Natural killer cell treated with Interleukin-12 subunit alpha and Interleukin-12 subunit beta and Interleukin-15 and Interleukin-18, amount 100 ng/mL, for 72 hours (primary cell): ENCODE data around the gene YTHDF2. TPM values are rescaled to one million over a fixed set of nuclear protein-coding genes. Genes with fewer than 3 reads are reported as not detected.

Experiments used
- ATAC-seq, 2 donors: fragments of 150-1000 bp; cut with Tn5 transposase in 1 of 2; sonication (Bioruptor Pico), chemical (Tn5 transposase) in 1 of 2; 2 replicates each; pipeline ENCODE4 v1.10.0; 2021
- DNase-seq: peaks from one replicate; pipeline ENCODE4 v3.0.0; 2022; ENCODE audit warnings: low spot score
- H3K27ac Mint-ChIP-seq, 2 donors: 1 replicate in 1 of 2; 2 replicates in 1 of 2; pipeline ENCODE4 v1.8.0; 2022; ENCODE audit warnings: mixed read lengths in 2 of 2, mild to moderate bottlenecking in 1 of 2, moderate library complexity in 1 of 2
- H3K27me3 Mint-ChIP-seq, 2 donors: 1 replicate in 1 of 2; 2 replicates in 1 of 2; pipeline ENCODE4 v1.8.0; 2022; ENCODE audit warnings: mixed read lengths in 2 of 2
- H3K36me3 Mint-ChIP-seq: one replicate; pipeline ENCODE4 v1.8.0; 2022; ENCODE audit warnings: mixed read lengths
- H3K4me1 Mint-ChIP-seq, 2 donors: 1 replicate in 1 of 2; 2 replicates in 1 of 2; pipeline ENCODE4 v1.8.0; 2022; ENCODE audit warnings: low read depth in 2 of 2, mixed read lengths in 2 of 2, mild to moderate bottlenecking in 1 of 2
- H3K4me3 Mint-ChIP-seq: one replicate; pipeline ENCODE4 v1.8.0; 2022; ENCODE audit warnings: mixed read lengths
- H3K9me3 Mint-ChIP-seq: 2 replicates; pipeline ENCODE4 v1.8.0; 2022; ENCODE audit warnings: mixed read lengths
- total RNA-seq, 2 donors: library from RNA; stranded (reverse); gene quantifications; one replicate each; pipeline ENCODE4 v1.2.3, GENCODE V29; 2022

The YTHDF2 gene
- total RNA-seq, 2 donors from 2014 or later = 78.7 to 84.7 TPM

DNA sequence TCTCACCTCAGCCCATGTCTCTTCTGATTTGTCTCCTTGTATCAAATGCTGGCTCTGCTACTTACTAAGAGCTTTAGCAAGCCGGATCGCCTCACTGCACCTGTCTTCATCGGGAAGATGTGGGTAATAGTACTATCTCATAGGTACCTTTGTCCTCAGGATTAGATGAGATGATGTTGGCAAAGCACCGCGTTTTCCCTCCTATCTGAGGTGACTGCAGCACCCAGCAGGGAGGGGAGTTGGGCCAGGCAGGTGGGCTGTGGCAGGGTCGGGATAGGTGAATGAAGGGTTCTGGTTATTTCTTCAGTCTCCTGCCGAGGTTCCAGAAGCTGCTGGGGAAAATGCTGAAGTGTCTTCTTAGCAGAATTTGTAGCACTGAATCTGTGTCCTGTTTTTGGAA lies 80.4 kb downstream of the YTHDF2 start:
- Mint-ChIP-seq H3K4me1 (no peaks in the 10 kb centered on the region), H3K36me3 (no peaks in the 10 kb centered on the region), H3K9me3 (no peaks in the 10 kb centered on the region), H3K27ac (no peak overlapping the region), H3K27me3 (peaks cover 18 to 26% of the 10 kb centered on the region in 2 donors), H3K4me3 (no peak overlapping the region)
- ATAC-seq = no peak
- DNase-seq = no peak

DNA sequence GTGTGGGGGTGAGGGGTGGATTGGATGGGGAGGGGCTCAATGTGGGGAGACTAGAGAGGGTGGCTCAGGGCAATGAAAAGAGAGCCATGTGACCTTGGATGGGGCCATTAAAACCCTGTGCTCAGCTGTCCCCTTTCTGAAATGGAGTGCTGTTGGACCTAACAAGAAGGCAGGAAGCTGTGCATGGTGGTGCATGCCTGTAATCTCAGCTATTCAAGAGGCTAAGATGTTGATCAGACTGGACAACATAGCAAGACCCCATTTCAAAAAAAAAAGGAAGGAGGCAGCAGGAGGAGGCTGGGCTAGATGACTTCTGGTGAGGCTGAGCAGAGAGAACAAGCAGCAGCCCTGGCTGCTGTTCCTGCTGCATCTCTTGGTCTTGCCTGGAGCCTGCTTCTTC lies 82.3 kb downstream of the YTHDF2 start:
- Mint-ChIP-seq H3K4me1 (no peaks in the 10 kb centered on the region), H3K27ac (no peak overlapping the region), H3K9me3 (no peaks in the 10 kb centered on the region), H3K36me3 (no peaks in the 10 kb centered on the region), H3K27me3 (peaks cover 8 to 13% of the 10 kb centered on the region in 2 donors), H3K4me3 (no peak overlapping the region)
- DNase-seq (no peak), ATAC-seq (no peak)

Other genes with a start within 250 kb of the YTHDF2 start
- 100 to 1,000 TPM in 1 of 2 donors, 10 to 100 TPM in 1; 57.1 to 153 TPM for gene RCC1, start 230.9 kb upstream of the YTHDF2 start, total RNA-seq
- 10 to 100 TPM; 43.1 to 44.3 TPM for gene TRNAU1AP, start 183.9 kb upstream of the YTHDF2 start, total RNA-seq
- gene RAB42, start 144.7 kb upstream of the YTHDF2 start, total RNA-seq = not detected
- 10 to 100 TPM; 22.0 to 32.0 TPM for gene TAF12, start 93.9 kb upstream of the YTHDF2 start, total RNA-seq
- gene RNU11, start 88.3 kb upstream of the YTHDF2 start, total RNA-seq = not detected
- 10 to 100 TPM; 29.5 to 38.9 TPM for gene GMEB1, start 68.2 kb upstream of the YTHDF2 start, total RNA-seq
- gene OPRD1, start 75.2 kb downstream of the YTHDF2 start, total RNA-seq = not detected
- gene EPB41, start 177.6 kb downstream of the YTHDF2 start, total RNA-seq = 10 to 100 TPM; 50.7 to 60.5 TPM